GM23338 (cell line): ENCODE results near the gene SORBS1. TPM values are rescaled to one million over a fixed set of nuclear protein-coding genes. Genes with fewer than 3 reads are reported as not detected.

ENCODE experiments used
- ATAC-seq: fragments of 200-7000 bp; cut with Tn5 transposase; 3 replicates; pipeline ENCODE4 v1.9.1; 2020
- DNase-seq: peaks from one replicate; pipeline ENCODE4 v3.0.0-alpha.2; 2015; ENCODE audit warnings: low spot score
- H2AFZ ChIP-seq: fragments of 200-600 bp; sonication (generic); 2 replicates; pipeline ENCODE4 v1.8.0; 2016; ENCODE audit warnings: antibody characterized with exemption, mild to moderate bottlenecking, moderate library complexity
- H3F3A ChIP-seq: fragments of 200-600 bp; sonication (generic); replicated peaks from 2 replicates; pipeline ENCODE4 v1.8.0; 2017; ENCODE audit warnings: antibody characterized with exemption, mixed run types, low read depth
- H3K27ac ChIP-seq: fragments of 200-600 bp; sonication (generic); 2 replicates; pipeline ENCODE4 v1.6.1; 2016; ENCODE audit warnings: low read depth
- H3K27me3 ChIP-seq: fragments of 200-600 bp; sonication (generic); 2 replicates; pipeline ENCODE4 v1.8.0; 2016; ENCODE audit warnings: mild to moderate bottlenecking, mixed run types, moderate library complexity; ENCODE audit not compliant: insufficient read depth
- H3K36me3 ChIP-seq: fragments of 200-600 bp; sonication (generic); 2 replicates; pipeline ENCODE4 v1.8.0; 2016; ENCODE audit warnings: mild to moderate bottlenecking; ENCODE audit not compliant: insufficient read depth
- H3K4me1 ChIP-seq: fragments of 200-600 bp; sonication (generic); 2 replicates; pipeline ENCODE4 v1.8.0; 2016; ENCODE audit warnings: mild to moderate bottlenecking, moderate library complexity; ENCODE audit not compliant: insufficient read depth
- H3K4me2 ChIP-seq: fragments of 200-600 bp; sonication (generic); 2 replicates; pipeline ENCODE4 v1.7.1; 2017; ENCODE audit warnings: mixed run types
- H3K4me3 ChIP-seq: fragments of 200-600 bp; sonication (generic); 2 replicates; pipeline ENCODE4 v1.6.1; 2016; ENCODE audit warnings: mixed run types
- H3K79me2 ChIP-seq: fragments of 200-600 bp; sonication (generic); replicated peaks from 2 replicates; pipeline ENCODE4 v1.8.0; 2017; ENCODE audit warnings: mild to moderate bottlenecking; ENCODE audit not compliant: insufficient read depth
- H3K9me2 ChIP-seq: fragments of 200-600 bp; sonication (generic); 2 replicates; pipeline ENCODE4 v1.8.0; 2017; ENCODE audit not compliant: insufficient read depth
- H4K20me1 ChIP-seq: fragments of 200-600 bp; sonication (generic); replicated peaks from 2 replicates; pipeline ENCODE4 v1.8.0; 2017; ENCODE audit warnings: mild to moderate bottlenecking; ENCODE audit not compliant: insufficient read depth
- H3K27ac Mint-ChIP-seq: 2 replicates; pipeline ENCODE4 v1.8.0; 2020; ENCODE audit warnings: inconsistent platforms, mild to moderate bottlenecking, moderate library complexity, mixed read lengths
- H3K27me3 Mint-ChIP-seq: 3 replicates; pipeline ENCODE4 v1.8.0; 2022; ENCODE audit warnings: low read depth, mild to moderate bottlenecking, moderate library complexity, mixed read lengths, inconsistent platforms; ENCODE audit not compliant: insufficient read depth, poor library complexity
- H3K36me3 Mint-ChIP-seq: 3 replicates; pipeline ENCODE4 v1.8.0; 2021; ENCODE audit warnings: low read depth, mild to moderate bottlenecking, inconsistent platforms, moderate library complexity, mixed read lengths
- H3K4me1 Mint-ChIP-seq: 3 replicates; pipeline ENCODE4 v1.8.0; 2020; ENCODE audit warnings: mild to moderate bottlenecking, inconsistent platforms, mixed read lengths
- H3K4me3 Mint-ChIP-seq: 3 replicates; pipeline ENCODE4 v1.8.0; 2021; ENCODE audit warnings: moderate library complexity, mild to moderate bottlenecking, inconsistent platforms, mixed read lengths
- H3K9me3 Mint-ChIP-seq: 3 replicates; pipeline ENCODE4 v1.8.0; 2020; ENCODE audit warnings: moderate library complexity, mild to moderate bottlenecking, inconsistent platforms, mixed read lengths
- CREB1 ChIP-seq: fragments of 250-450 bp; sonication (Bioruptor Pico); IDR thresholded peaks from 2 replicates; pipeline ENCODE4 v1.5.0; 2020; ENCODE audit warnings: low read depth, mild to moderate bottlenecking, moderate library complexity
- EZH2phosphoT487 ChIP-seq: fragments of 200-600 bp; sonication (generic); IDR thresholded peaks from one replicate; pipeline ENCODE4 v1.8.1; 2018; ENCODE audit warnings: antibody characterized with exemption; ENCODE audit not compliant: unreplicated experiment
- JUNB ChIP-seq: IDR thresholded peaks from one replicate; pipeline ENCODE4 v1.6.1; 2016; ENCODE audit warnings: antibody characterized with exemption; ENCODE audit not compliant: unreplicated experiment
- NANOG ChIP-seq: IDR thresholded peaks from 2 replicates; pipeline ENCODE4 v1.6.1; 2016; ENCODE audit warnings: antibody characterized with exemption, borderline replicate concordance
- POLR2AphosphoS5 ChIP-seq: IDR thresholded peaks from 2 replicates; pipeline ENCODE4 v1.6.1; 2016; ENCODE audit warnings: antibody characterized with exemption, low read depth
- ZNF114 ChIP-seq: fragments of 250-450 bp; sonication (Bioruptor Pico); IDR thresholded peaks from 2 replicates; pipeline ENCODE4 v1.5.0; 2020; ENCODE audit warnings: mild to moderate bottlenecking, moderate library complexity
- ZNF331 ChIP-seq: fragments of 250-450 bp; sonication (Bioruptor Pico); IDR thresholded peaks from 2 replicates; pipeline ENCODE4 v1.5.0; 2020; ENCODE audit warnings: low read depth, mild to moderate bottlenecking, moderate library complexity
- polyA plus RNA-seq: library from polyadenylated mRNA; unstranded; fragments of >200 nt; fragmentation: Nextera tagmentation; extraction: Ambion mirVana; gene quantifications from 2 replicates; pipeline ENCODE4 v1.2.1, GENCODE V29; 2016
- total RNA-seq: library from RNA; depleted of rRNA; stranded (reverse); fragments of >200 nt; shearing (Covaris generic); gene quantifications from 2 replicates; pipeline ENCODE4 v1.2.3, GENCODE V29; 2014
- TF ChIP-seq, protein P1 (sequence below), 2 experiments: fragments of 200-600 bp in 1 of 2; sonication (generic) in 1 of 2; conservative IDR thresholded peaks; 2 replicates each; pipeline versions ENCODE4 v1.5.1 to v1.6.1; 2016 to 2017; ENCODE audit warnings: antibody characterized with exemption in 2 of 2, low read depth in 2 of 2, mild to moderate bottlenecking in 2 of 2, moderate library complexity in 1 of 2
- TF ChIP-seq, protein P2 (sequence below): IDR thresholded peaks from one replicate; pipeline ENCODE4 v1.6.1; 2018; ENCODE audit warnings: antibody characterized with exemption; ENCODE audit not compliant: unreplicated experiment

SORBS1 gene
- total and polyA plus RNA-seq, 2 experiments from 2014 or later = 47.7 to 51.5 TPM

DNA sequence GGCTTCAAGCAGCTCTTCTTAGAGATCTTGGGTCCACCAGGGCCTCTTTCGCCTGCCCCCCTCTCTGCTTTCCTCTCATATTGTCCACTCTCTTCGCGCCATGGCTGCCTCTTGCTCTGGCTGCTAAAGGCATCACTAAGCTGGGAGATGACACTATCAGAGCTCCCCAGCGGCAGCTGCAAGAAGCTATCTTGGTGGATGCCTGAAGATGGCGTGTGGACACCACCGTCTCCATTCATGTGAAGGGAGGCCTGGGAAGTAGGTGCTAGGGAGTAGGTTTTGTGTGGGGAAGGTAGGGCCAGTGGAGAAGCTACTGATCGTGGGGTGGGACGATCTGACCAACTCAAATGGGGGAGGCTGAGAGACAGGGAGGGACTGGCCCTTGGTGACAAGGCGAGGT lies 224.5 kb downstream of the SORBS1 start:
- H3F3A ChIP-seq = 0 out of 2 replicates have a peak, but pooled peaks cover 3% of the 10 kb centered on the region
- Mint-ChIP-seq H3K4me3 (no peak overlapping the region), H3K36me3 (peaks cover 14% of the 10 kb centered on the region), H3K4me1 (peaks cover 7% of the 10 kb centered on the region), H3K27ac (peak overlapping the region; percentile 59; the same call in 1 of the 2 replicates), H3K9me3 (no peaks in the 10 kb centered on the region), H3K27me3 (peaks cover 6% of the 10 kb centered on the region)
- ATAC-seq (no peak; the same call in 2 of the 3 replicates), DNase-seq (no peak)
- H3K4me1 ChIP-seq = peaks cover 8% of the 10 kb centered on the region; the same call in 1 of the 2 replicates
- TF ChIP-seq, protein P1, sequence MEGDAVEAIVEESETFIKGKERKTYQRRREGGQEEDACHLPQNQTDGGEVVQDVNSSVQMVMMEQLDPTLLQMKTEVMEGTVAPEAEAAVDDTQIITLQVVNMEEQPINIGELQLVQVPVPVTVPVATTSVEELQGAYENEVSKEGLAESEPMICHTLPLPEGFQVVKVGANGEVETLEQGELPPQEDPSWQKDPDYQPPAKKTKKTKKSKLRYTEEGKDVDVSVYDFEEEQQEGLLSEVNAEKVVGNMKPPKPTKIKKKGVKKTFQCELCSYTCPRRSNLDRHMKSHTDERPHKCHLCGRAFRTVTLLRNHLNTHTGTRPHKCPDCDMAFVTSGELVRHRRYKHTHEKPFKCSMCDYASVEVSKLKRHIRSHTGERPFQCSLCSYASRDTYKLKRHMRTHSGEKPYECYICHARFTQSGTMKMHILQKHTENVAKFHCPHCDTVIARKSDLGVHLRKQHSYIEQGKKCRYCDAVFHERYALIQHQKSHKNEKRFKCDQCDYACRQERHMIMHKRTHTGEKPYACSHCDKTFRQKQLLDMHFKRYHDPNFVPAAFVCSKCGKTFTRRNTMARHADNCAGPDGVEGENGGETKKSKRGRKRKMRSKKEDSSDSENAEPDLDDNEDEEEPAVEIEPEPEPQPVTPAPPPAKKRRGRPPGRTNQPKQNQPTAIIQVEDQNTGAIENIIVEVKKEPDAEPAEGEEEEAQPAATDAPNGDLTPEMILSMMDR (conservative IDR thresholded peaks at IDR 0.05; ENCODE audit: low read depth in 2 of 2) = peak in 1 of 2 experiments; percentile 38; a peak in 1 of 4 replicates
- no peak for TF ChIP-seq EZH2phosphoT487
- H3K27ac ChIP-seq = no peak overlapping the region
- no peak overlapping the region for H2AFZ ChIP-seq
- no peaks in the 10 kb centered on the region for H3K9me2 ChIP-seq
- H3K4me3 ChIP-seq = no peak overlapping the region
- no peaks in the 10 kb centered on the region for H3K79me2 ChIP-seq
- no peaks in the 10 kb centered on the region for H3K27me3 ChIP-seq
- H4K20me1 ChIP-seq = no peaks in the 10 kb centered on the region
- no peak overlapping the region for H3K4me2 ChIP-seq
- 0 out of 2 replicates have a peak, but pooled peaks cover 3% of the 10 kb centered on the region for H3K36me3 ChIP-seq

DNA sequence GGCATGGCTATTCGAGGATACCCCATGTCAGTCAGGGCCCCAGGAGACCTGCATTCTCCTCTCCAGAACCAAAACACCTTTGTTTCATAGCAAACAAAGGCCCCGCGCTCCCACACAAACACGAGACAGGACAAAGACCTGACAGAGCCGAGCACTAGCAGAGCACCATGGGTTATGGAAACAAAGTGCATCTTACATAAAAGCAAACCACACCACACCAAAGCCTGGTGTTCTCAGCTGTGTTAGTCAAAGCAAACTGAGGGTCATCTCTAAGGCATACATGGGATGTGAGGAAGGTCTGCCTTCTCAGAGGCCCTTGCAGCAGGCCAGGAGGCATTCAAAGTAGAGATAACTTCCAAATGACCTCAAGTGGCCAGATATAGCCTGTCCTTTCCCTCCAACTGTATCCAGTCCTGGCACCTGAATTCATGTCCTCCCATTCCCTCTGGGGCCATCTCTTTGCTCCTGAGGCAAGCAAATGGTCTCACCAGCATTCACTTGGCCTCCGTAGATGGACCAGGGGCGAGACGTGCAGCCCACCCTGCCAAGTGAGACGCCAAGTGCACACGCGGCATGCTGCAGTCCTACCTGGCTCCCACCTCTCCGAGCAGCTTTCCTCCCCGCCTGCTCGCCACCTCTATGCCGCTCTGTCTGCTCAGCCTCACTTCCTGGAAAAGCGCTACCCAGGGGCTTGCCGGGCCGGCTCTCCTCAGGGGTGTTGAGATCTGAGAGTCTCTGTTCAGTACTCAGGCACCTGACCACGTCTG lies 225.1 kb downstream of the SORBS1 start:
- Histone ChIP-seq H3K9me2 (no peaks in the 10 kb centered on the region), H3K36me3 (0 out of 2 replicates have a peak, but pooled peaks cover 3% of the 10 kb centered on the region), H3K79me2 (no peaks in the 10 kb centered on the region), H3F3A (0 out of 2 replicates have a peak, but pooled peaks cover 3% of the 10 kb centered on the region), H2AFZ (no peak overlapping the region), H3K4me3 (no peak overlapping the region), H4K20me1 (no peaks in the 10 kb centered on the region), H3K27ac (no peak overlapping the region), H3K4me2 (no peak overlapping the region), H3K27me3 (no peaks in the 10 kb centered on the region), H3K4me1 (peaks cover 8% of the 10 kb centered on the region; the same call in 1 of the 2 replicates)
- Mint-ChIP-seq H3K27me3 (peaks cover 6% of the 10 kb centered on the region), H3K36me3 (peaks cover 14% of the 10 kb centered on the region), H3K4me1 (peaks cover 7% of the 10 kb centered on the region), H3K4me3 (no peak overlapping the region), H3K9me3 (no peaks in the 10 kb centered on the region), H3K27ac (peak overlapping the region; percentile 59; the same call in 1 of the 2 replicates)
- DNase-seq = no peak
- no peak for ATAC-seq
- TF ChIP-seq, protein P1 (conservative IDR thresholded peaks at IDR 0.05; ENCODE audit: low read depth in 2 of 2) = no peak
- TF ChIP-seq, protein P2, sequence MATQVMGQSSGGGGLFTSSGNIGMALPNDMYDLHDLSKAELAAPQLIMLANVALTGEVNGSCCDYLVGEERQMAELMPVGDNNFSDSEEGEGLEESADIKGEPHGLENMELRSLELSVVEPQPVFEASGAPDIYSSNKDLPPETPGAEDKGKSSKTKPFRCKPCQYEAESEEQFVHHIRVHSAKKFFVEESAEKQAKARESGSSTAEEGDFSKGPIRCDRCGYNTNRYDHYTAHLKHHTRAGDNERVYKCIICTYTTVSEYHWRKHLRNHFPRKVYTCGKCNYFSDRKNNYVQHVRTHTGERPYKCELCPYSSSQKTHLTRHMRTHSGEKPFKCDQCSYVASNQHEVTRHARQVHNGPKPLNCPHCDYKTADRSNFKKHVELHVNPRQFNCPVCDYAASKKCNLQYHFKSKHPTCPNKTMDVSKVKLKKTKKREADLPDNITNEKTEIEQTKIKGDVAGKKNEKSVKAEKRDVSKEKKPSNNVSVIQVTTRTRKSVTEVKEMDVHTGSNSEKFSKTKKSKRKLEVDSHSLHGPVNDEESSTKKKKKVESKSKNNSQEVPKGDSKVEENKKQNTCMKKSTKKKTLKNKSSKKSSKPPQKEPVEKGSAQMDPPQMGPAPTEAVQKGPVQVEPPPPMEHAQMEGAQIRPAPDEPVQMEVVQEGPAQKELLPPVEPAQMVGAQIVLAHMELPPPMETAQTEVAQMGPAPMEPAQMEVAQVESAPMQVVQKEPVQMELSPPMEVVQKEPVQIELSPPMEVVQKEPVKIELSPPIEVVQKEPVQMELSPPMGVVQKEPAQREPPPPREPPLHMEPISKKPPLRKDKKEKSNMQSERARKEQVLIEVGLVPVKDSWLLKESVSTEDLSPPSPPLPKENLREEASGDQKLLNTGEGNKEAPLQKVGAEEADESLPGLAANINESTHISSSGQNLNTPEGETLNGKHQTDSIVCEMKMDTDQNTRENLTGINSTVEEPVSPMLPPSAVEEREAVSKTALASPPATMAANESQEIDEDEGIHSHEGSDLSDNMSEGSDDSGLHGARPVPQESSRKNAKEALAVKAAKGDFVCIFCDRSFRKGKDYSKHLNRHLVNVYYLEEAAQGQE = no peak
- TF ChIP-seq NANOG = no peak
- TF ChIP-seq ZNF331 = no peak
- TF ChIP-seq JUNB = no peak
- TF ChIP-seq ZNF114 (CRISPR knock-in tag) = no peak
- no peak for TF ChIP-seq POLR2AphosphoS5
- no peak for TF ChIP-seq CREB1 (CRISPR knock-in tag)
